ENCODE results near the gene GPS1. TPM values are rescaled to one million over a fixed set of nuclear protein-coding genes. Genes with fewer than 3 reads are reported as not detected.

GPS1 gene
- total and polyA plus RNA-seq, 9 of the 15 experiments (the other 6 are each of a cell fraction or from before 2014, with no cell fraction given) = 3.1 to 167 (median 69.9) TPM

DNA sequence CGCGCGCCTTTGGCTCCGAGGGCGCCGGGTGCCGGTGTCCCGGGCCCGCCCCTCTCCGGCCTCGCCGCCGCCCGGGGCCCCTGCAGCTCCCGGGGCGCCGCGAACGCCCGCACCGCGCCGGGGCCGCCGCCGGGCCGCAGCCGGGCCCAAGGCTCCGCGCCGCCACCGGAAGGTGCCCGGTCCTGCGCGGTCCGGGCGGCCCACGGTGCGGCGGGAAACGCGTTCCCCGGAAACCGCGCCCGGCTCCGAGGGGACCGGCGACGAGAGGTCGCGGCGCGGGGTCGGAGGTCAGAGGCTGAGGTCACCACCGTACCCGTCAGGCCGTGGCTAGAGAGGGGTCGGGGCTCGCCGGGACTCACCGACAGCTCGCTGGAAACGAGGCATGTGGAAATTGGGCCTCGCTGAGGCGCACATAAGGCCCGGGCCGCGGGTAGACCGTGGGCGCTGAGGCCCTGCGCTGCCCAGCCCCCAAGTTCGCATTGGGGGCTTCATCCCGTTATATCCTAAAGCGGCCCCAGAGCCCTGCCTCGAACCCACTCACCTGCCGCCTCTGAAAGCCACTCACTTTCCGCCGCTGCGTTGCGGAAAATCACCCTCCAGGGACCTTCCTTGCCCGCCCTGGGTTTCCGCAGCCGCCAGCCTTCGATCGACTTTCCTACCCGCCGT, 14.1 kb downstream of the GPS1 start, which contains the start of gene DUS1L (continued):
- TF ChIP-seq SMARCA4 (IDR thresholded peaks at IDR 0.05) (no peak), CXXC5 (CRISPR knock-in tag; IDR thresholded peaks at IDR 0.05) (peak; percentile 99), ZNF561 (CRISPR knock-in tag; conservative IDR thresholded peaks at IDR 0.05) (no peak), NRF1 (conservative IDR thresholded peaks at IDR 0.05 in 1 of 2, IDR thresholded peaks at IDR 0.05 in 1 of 2) (0 out of 4 replicates have a peak, but pooled peaks of 1 of the 2 experiments have one; percentile 11), ZNF57 (CRISPR knock-in tag; IDR thresholded peaks at IDR 0.05) (0 out of 2 replicates have a peak, but pooled peaks have one; percentile 31), ZNF175 (CRISPR knock-in tag; IDR thresholded peaks at IDR 0.05; ENCODE audit: low read depth) (peak; percentile 49; the same call in 1 of the 2 replicates), NBN (IDR thresholded peaks at IDR 0.05; ENCODE audit: low read depth) (no peak), PHF8 (IDR thresholded peaks at IDR 0.05; ENCODE audit: borderline replicate concordance, low read length) (peak; percentile 81; the same call in 1 of the 2 replicates), FUS (optimal IDR thresholded peaks at IDR 0.05; ENCODE audit: low read depth, low read length) (peak; percentile 57), RBM34 (IDR thresholded peaks at IDR 0.05; ENCODE audit: borderline replicate concordance, insufficient read depth, low read length) (0 out of 2 replicates have a peak, but pooled peaks have one; percentile 36), TAL1 (IDR thresholded peaks at IDR 0.05) (no peak), STAG1 (CRISPR knock-in tag; IDR thresholded peaks at IDR 0.05; ENCODE audit: borderline replicate concordance) (peak; percentile 39; the same call in 1 of the 2 replicates), POLR2G (IDR thresholded peaks at IDR 0.05; ENCODE audit: low read depth, low read length) (peak; percentile 62), NUFIP1 (IDR thresholded peaks at IDR 0.05; ENCODE audit: partially characterized antibody) (peak; percentile 72), SIN3B (IDR thresholded peaks at IDR 0.05; ENCODE audit: low read depth) (peak; percentile 87), GATA2 (CRISPR knock-in tag; IDR thresholded peaks at IDR 0.05) (no peak), ARID2 (IDR thresholded peaks at IDR 0.05) (no peak), SMAD4 (CRISPR knock-in tag; conservative IDR thresholded peaks at IDR 0.05) (peak; percentile 87), ZNF583 (CRISPR knock-in tag; IDR thresholded peaks at IDR 0.05) (0 out of 2 replicates have a peak, but pooled peaks have one; percentile 72), SP1 (CRISPR knock-in tag; IDR thresholded peaks at IDR 0.05) (peak; percentile 82), NR2F6 (CRISPR knock-in tag; IDR thresholded peaks at IDR 0.05) (peak; percentile 98), ELF1 (tag; IDR thresholded peaks at IDR 0.05) (peak; percentile 36; the same call in 1 of the 2 replicates)
- TF ChIP-seq, protein P1, sequence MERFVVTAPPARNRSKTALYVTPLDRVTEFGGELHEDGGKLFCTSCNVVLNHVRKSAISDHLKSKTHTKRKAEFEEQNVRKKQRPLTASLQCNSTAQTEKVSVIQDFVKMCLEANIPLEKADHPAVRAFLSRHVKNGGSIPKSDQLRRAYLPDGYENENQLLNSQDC (CRISPR knock-in tag; IDR thresholded peaks at IDR 0.05) = no peak
- TF ChIP-seq, protein P2, sequence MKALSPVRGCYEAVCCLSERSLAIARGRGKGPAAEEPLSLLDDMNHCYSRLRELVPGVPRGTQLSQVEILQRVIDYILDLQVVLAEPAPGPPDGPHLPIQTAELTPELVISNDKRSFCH (CRISPR knock-in tag; IDR thresholded peaks at IDR 0.05) = no peak
- TF ChIP-seq, protein P2 (tag; IDR thresholded peaks at IDR 0.05) = peak; percentile 92
- TF ChIP-seq, protein P3, sequence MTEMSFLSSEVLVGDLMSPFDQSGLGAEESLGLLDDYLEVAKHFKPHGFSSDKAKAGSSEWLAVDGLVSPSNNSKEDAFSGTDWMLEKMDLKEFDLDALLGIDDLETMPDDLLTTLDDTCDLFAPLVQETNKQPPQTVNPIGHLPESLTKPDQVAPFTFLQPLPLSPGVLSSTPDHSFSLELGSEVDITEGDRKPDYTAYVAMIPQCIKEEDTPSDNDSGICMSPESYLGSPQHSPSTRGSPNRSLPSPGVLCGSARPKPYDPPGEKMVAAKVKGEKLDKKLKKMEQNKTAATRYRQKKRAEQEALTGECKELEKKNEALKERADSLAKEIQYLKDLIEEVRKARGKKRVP (CRISPR knock-in tag; IDR thresholded peaks at IDR 0.05) = 0 out of 2 replicates have a peak, but pooled peaks have one; percentile 51

Measured in K562 (cell line).